T-helper 17 cell (primary cell): ENCODE results near the gene KDM8. TPM values are rescaled to one million over a fixed set of nuclear protein-coding genes. Genes with fewer than 3 reads are reported as not detected.
A peak's percentile ranks its signal among the peaks of the same experiment; 100 is the strongest.

ENCODE experiments used
- ATAC-seq: fragments of 150-1000 bp; cut with Tn5 transposase; 2 replicates; pipeline ENCODE4 v1.10.0; 2021; ENCODE audit warnings: mild to moderate bottlenecking, moderate library complexity
- DNase-seq, 3 donors: peaks; one replicate each; pipeline versions ENCODE4 v3.0.0 to v3.0.0-alpha.2; 2020 to 2021
- H3K9me3 ChIP-seq: one replicate; pipeline ENCODE4 v1.7.0; 2013; ENCODE audit warnings: low read length, mild to moderate bottlenecking; ENCODE audit not compliant: control insufficient read depth, poor library complexity, severe bottlenecking
- H3K27ac Mint-ChIP-seq: one replicate; pipeline ENCODE4 v1.8.0; 2022; ENCODE audit warnings: mild to moderate bottlenecking, moderate library complexity, mixed read lengths
- H3K27me3 Mint-ChIP-seq: one replicate; pipeline ENCODE4 v1.8.0; 2022; ENCODE audit warnings: mixed read lengths
- H3K36me3 Mint-ChIP-seq: one replicate; pipeline ENCODE4 v1.8.0; 2022; ENCODE audit warnings: low read depth, mixed read lengths
- H3K4me1 Mint-ChIP-seq: one replicate; pipeline ENCODE4 v1.8.0; 2022; ENCODE audit warnings: mild to moderate bottlenecking, mixed read lengths
- H3K4me3 Mint-ChIP-seq: one replicate; pipeline ENCODE4 v1.8.0; 2022; ENCODE audit warnings: mild to moderate bottlenecking, moderate library complexity, mixed read lengths
- total RNA-seq, 4 donors: library from RNA in 2 of 4; stranded (reverse) in 2 of 4; gene quantifications; one replicate each; pipeline ENCODE4 v1.2.3 and lab custom pipeline; 2022 to 2026

The KDM8 gene
- total RNA-seq, 2 donors from 2014 or later = 11.6 to 11.9 TPM

DNA sequence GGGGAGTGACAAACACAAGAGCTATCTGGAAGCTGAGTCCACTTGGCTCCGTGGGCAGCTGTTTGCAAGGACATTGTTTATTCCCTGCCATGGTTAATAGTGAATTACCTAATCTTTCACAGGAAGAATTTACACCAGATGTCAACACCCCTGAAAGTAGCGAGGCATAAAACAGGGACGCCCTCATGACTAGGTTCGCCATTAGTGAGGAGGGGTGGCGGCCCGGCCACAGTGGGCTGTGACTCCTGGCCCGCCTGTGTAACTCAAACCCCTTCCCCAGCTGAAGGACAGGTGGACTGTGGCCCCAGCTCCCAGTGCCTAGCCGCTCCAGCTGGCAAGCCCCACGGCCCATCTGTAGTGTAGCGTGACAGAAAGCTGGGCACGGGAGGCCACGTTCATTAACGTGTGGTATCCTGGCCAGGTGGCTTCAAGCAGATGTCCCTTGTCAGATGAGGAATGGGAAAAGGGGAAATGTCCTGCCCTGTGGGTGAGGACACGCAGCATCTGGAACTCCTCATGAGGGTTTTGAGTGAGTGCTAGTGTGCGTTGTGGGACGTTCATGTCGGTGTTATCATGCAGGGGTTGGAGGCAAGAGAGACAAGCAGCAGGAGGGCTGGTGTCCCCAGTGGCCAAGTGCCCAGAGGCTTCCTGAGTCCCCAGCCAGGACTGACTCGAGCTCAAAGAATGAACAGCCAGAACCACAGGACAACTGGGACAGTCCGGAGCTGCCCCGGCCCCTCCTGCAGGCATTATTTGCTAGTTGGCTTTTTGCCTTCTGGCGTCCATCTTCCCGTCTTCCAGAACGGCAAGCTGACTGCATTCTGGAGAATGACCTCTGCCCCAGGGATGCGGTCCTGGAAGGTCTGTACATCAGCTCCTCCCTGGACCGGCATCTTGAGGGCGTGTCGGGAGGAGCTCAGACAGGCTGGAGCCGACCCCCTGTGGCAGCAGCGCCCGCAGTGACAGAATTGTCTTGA lies 19.2 kb downstream of the KDM8 start:
- Mint-ChIP-seq H3K4me1 (peaks cover 6% of the 10 kb centered on the region), H3K4me3 (peak overlapping the region; percentile 12), H3K27ac (peak overlapping the region; percentile 41), H3K36me3 (peaks cover 2% of the 10 kb centered on the region), H3K27me3 (no peaks in the 10 kb centered on the region)
- ATAC-seq (no peak), DNase-seq (no peak)
- no peaks in the 10 kb centered on the region for H3K9me3 ChIP-seq

DNA sequence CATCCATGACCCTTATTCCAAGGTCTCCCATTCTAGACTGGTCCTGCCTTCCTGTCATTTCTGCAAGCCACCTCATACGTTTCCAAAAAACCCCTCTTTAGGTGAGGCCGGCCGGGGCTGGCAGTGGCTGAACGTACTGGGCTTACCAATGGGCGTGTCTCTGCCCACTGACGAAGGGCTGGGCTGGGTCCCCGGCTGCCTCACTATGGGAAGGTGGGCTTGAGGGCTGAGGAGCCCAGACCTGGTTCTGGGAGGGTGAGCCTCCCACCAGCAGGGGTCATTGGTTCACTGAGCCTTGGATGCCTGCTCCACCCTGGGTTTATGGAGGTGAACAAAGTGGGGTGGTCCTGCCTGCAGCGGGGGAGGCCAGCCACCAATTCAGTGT lies 19.9 kb downstream of the KDM8 start:
- Mint-ChIP-seq H3K4me1 (peaks cover 8% of the 10 kb centered on the region), H3K27me3 (no peaks in the 10 kb centered on the region), H3K36me3 (peaks cover 2% of the 10 kb centered on the region), H3K4me3 (peak overlapping the region; percentile 12), H3K27ac (no peak overlapping the region)
- H3K9me3 ChIP-seq = no peaks in the 10 kb centered on the region
- ATAC-seq (no peak), DNase-seq (no peak)

DNA sequence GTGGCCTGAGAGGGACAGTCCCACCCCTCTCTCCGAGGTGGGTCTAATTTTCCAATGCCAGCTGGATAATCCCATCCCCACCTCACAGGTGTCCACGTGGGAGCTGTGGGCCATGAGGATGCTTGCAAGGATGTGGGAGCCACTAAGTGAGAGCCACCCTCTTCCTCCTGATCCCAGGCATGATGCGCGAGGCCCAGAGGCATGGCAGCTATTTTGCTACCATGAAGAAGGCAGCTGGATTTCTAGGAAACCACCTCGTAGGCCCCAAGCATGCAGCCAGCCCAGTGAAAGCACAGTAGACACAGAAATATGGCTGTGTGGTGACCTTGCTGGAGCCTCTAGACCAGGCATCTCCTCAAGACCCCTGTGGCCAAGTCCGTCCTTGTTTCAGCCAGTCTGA lies 20.4 kb downstream of the KDM8 start:
- Mint-ChIP-seq H3K27ac (no peak overlapping the region), H3K36me3 (peaks cover 2% of the 10 kb centered on the region), H3K4me3 (no peak overlapping the region), H3K27me3 (no peaks in the 10 kb centered on the region), H3K4me1 (peaks cover 10% of the 10 kb centered on the region)
- DNase-seq (no peak), ATAC-seq (no peak)
- no peaks in the 10 kb centered on the region for H3K9me3 ChIP-seq

DNA sequence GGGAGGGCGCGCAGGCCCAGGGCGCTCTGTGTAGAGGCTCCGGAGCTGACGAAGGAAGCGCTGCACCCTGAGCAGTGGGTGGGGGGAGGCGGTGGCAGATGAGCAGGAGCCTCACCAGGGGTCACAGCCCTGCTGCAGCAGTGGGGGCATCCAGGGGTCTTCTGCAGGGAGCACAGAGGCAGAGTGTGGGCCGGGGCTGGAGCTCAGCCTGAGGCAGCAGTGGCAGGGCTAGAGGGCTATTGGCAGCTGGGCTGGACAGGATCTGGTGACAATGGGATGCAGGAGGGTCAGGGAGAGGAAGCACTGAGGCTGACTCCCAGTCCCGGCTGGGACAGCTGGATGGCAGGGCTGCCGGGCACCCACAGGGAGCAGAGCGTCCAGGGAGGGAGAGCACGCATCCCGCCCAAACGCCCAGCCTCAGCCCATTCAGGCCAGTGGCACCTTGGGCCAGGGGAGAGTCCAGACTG lies 21.0 kb downstream of the KDM8 start:
- no peaks in the 10 kb centered on the region for H3K27me3 Mint-ChIP-seq
- H3K4me1 Mint-ChIP-seq = peaks cover 16% of the 10 kb centered on the region
- peak overlapping the region; percentile 47 for H3K27ac Mint-ChIP-seq
- peaks cover 2% of the 10 kb centered on the region for H3K36me3 Mint-ChIP-seq
- DNase-seq = no peak
- no peaks in the 10 kb centered on the region for H3K9me3 ChIP-seq
- ATAC-seq = no peak
- no peak overlapping the region for H3K4me3 Mint-ChIP-seq

DNA sequence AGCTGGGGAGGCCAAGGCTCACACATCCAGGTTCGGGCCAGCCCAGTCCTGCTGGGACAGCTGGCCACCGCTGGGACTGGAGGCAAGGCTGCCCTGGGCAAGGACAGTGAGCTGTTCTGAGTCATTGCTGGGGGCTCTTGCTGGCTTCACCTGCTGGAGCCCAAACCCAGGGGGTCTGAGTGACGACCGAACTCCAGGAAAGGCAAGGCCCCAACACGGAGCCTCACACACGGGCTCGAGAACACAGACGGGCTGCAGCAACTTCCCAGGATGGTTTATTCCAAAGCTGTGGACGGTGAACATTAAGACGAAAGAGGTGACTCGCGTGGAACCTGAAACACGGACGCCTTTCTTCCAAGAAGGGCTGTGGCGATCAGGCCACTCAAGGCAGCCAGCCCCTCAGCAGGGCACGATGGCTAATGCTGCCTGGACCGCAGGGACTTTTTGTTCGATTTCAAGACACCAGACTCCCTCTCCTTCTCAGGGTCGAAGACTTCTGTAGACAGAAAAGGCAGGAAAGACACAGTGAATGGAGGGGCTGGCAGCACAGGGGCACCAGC lies 21.5 kb downstream of the KDM8 start:
- peaks cover 2% of the 10 kb centered on the region for H3K36me3 Mint-ChIP-seq
- H3K27me3 Mint-ChIP-seq = no peaks in the 10 kb centered on the region
- H3K27ac Mint-ChIP-seq = peak overlapping the region; percentile 47
- H3K9me3 ChIP-seq = no peaks in the 10 kb centered on the region
- H3K4me1 Mint-ChIP-seq = peaks cover 18% of the 10 kb centered on the region
- DNase-seq (no peak), ATAC-seq (no peak)
- no peak overlapping the region for H3K4me3 Mint-ChIP-seq

DNA sequence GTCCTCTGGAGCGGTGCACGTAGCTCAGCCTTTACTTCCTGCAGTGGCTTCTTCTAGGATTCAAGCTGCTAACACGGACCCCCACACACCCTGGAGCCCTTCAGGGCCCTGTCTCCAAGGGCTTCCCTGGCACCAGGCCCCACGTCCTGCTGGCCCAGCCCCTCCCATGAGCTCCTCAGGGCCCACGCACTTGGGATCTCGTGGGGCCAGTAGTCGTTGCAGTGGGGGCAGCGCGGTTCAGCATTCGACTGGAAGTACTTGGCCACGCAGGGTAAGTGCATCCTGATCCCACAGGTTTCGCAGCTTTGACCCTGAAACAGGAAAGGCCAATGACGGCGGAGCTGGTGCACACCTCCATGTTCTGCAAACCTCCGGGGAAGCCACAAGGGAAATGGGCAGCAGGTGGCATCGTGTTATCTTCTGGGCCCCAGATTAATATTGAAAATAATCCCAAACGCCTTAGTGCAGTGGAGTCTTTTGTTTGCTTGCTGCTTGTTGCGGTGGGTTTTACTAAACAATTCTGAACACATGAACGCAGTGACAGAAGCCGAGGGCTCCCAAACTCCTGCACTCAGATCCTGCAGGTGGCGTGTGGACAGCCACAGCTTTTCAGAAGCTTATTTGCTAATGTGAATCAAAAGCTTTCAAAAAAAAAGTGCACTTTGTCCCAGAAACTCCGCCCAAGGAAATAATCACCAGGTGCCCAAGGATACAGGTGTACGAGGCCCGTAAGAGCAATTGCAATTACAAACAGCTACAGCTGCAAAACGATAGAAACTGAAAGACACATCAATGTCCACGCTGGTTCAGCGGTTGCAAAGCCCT lies 22.4 kb downstream of the KDM8 start:
- H3K36me3 Mint-ChIP-seq = peaks cover 3% of the 10 kb centered on the region
- peaks cover 27% of the 10 kb centered on the region for H3K4me1 Mint-ChIP-seq
- H3K9me3 ChIP-seq = no peaks in the 10 kb centered on the region
- no peak overlapping the region for H3K27ac Mint-ChIP-seq
- DNase-seq (no peak), ATAC-seq (no peak)
- no peak overlapping the region for H3K4me3 Mint-ChIP-seq
- no peaks in the 10 kb centered on the region for H3K27me3 Mint-ChIP-seq

DNA sequence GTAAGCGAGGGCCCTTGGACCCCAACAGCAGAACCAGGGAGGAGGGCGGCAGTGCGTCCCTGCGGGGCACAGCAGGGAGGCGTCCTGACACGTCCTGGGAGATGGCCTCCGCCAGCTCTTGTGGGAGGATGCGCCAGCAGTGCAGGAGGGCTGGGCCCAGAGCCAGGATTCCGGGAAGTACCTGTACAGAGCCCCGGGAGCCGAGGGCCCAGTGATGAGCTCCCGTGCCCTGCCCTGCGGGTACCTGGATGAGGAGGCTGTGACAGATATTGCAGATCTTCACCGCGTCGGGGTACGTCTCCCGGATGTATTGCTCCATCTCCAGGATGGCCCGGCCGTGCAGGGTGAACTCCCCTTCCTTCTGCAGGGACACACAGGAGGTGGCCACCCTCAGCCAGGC lies 23.1 kb downstream of the KDM8 start:
- peaks cover 3% of the 10 kb centered on the region for H3K36me3 Mint-ChIP-seq
- no peak overlapping the region for H3K27ac Mint-ChIP-seq
- H3K9me3 ChIP-seq = no peaks in the 10 kb centered on the region
- DNase-seq = no peak
- H3K4me1 Mint-ChIP-seq = peaks cover 31% of the 10 kb centered on the region
- H3K4me3 Mint-ChIP-seq = peak overlapping the region; percentile 41
- H3K27me3 Mint-ChIP-seq = no peaks in the 10 kb centered on the region
- no peak for ATAC-seq

DNA sequence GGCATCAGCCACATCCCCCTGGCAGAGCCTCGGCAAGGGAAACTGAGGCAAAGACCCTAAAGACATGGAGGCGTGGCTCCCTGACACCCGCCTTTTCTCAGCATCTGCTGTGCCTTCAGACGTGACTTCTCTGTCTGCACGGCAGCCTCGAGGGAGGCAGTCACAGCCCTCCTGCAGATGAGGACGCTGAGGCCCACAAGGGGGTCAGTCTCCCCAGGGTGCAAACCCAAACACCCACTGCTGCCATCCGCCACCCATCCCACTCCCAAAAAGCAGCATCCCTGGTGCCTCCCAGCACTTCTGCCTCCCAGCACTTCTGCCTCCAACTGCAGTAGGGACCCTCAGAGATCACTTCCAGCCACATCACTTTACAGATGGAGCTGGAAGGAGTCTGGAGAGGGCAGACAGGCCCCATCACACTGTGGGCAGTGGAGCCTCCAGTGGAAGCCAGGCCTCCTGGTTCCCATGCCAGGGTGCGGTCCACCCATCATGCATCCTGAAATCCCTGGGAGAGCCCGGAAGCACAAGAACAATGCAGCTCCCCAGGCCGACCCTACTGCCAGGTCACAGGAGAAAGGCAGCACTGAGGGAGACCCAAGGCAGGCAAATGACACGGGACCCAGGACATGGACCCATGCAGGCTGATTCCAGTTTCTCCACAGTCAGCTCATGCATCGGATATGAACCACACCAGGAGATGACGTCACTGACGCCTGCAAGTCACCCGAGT lies 23.8 kb downstream of the KDM8 start:
- DNase-seq = no peak
- peak overlapping the region; percentile 24 for H3K27ac Mint-ChIP-seq
- ATAC-seq = no peak
- no peaks in the 10 kb centered on the region for H3K27me3 Mint-ChIP-seq
- no peak overlapping the region for H3K4me3 Mint-ChIP-seq
- no peaks in the 10 kb centered on the region for H3K9me3 ChIP-seq
- peaks cover 37% of the 10 kb centered on the region for H3K4me1 Mint-ChIP-seq
- peaks cover 3% of the 10 kb centered on the region for H3K36me3 Mint-ChIP-seq

DNA sequence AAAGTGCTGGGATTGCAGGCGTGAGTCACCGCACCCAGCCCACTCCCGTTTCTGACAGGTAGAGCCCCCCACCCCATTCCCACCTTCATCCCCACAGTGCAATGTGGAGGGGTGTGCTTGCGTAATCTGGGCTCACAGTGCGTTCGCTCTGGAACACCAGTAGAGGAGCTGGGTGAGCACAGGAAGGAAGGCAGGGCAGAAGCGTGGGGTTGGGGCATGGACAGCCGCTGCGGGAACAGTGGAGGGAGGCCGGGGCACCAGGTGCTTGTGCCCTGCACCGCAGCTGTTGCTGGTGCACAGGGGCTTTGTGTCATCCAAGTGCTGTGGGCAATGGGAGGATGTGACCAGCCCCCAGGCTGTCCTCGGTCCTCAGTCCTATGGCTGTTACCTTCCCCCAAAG lies 24.7 kb downstream of the KDM8 start:
- Mint-ChIP-seq H3K27me3 (no peaks in the 10 kb centered on the region), H3K36me3 (peaks cover 3% of the 10 kb centered on the region), H3K27ac (no peak overlapping the region), H3K4me3 (no peak overlapping the region), H3K4me1 (peaks cover 45% of the 10 kb centered on the region)
- no peak for ATAC-seq
- no peak for DNase-seq
- no peaks in the 10 kb centered on the region for H3K9me3 ChIP-seq

DNA sequence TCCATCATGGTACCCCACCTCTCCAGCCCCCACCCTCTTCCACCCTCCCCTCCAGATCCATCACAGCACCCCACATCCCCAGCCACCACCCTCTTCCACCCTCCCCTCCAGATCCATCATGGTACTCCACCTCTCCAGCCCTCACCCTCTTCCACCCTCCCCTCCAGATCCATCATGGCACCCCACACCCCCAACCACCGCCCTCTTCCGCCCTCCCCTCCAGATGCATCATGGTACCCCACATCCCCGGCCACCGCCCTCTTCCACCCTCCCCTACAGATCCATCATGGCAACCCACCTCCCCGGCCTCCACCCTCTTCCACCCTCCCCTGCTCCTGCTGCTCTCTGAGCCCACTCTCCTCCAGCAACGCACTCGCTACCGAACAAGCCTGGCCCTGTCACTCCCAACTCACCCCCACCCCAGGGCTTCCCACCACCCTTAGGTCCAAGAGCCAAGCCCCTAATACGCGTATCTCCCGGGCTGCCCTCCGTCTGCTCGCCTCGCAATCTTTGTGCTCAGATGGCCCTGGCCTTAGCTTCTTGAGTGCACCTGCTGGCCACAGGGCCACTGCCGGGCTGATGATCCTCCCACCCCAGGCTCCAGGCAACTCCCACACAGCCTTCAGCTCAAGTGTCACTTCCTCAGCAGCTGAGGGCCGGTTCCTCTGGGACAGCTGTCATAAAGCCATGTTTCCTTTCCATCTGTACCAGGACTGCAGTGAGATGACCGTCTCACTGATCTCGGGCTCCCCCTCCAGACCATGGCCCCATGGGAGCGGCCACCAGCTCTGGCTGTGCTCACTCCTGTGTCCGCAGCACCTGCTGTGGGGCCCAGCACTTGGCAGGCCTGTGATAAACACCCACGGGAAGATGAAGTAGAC lies 25.5 kb downstream of the KDM8 start:
- Mint-ChIP-seq H3K36me3 (peaks cover 3% of the 10 kb centered on the region), H3K27me3 (no peaks in the 10 kb centered on the region), H3K27ac (peak overlapping the region; percentile 100), H3K4me1 (peaks cover 52% of the 10 kb centered on the region), H3K4me3 (no peak overlapping the region)
- ATAC-seq (no peak), DNase-seq (no peak)
- no peaks in the 10 kb centered on the region for H3K9me3 ChIP-seq

DNA sequence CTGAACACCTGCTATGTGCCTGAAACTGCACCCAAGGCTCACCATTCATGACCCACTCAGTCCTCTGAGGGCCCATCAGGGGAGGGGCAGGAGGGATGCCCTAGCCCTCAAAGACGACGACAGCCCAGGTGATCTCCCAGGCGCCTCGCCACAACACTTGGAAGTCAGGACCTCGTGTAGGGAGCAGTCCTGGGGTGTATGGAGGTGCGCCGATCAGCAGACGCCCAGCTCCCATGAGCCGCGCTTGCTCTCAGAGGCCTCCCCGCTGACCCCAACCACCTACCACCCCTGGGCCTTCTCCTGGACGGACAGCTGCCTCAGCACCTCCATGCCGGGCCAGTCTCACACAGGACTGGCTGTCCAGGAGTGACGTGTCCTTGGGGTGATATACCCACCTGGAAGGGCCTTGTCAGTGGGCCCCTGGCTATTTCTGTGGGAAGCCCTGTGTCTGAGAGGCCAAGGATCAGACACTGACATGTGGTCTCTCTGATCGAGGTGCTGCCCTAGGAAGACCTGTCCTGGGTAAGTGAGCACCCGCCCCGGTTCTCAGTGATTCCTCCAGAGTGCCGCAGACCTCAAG lies 26.7 kb downstream of the KDM8 start:
- no peak for DNase-seq
- ATAC-seq = no peak
- H3K4me1 Mint-ChIP-seq = peaks cover 57% of the 10 kb centered on the region

More for the DNA sequence above, 26.7 kb downstream of the KDM8 start:
- peaks cover 2% of the 10 kb centered on the region for H3K36me3 Mint-ChIP-seq
- H3K4me3 Mint-ChIP-seq = peak overlapping the region; percentile 90
- no peaks in the 10 kb centered on the region for H3K9me3 ChIP-seq
- H3K27me3 Mint-ChIP-seq = no peaks in the 10 kb centered on the region
- peak overlapping the region; percentile 100 for H3K27ac Mint-ChIP-seq
